Activated CD4-positive, CD25-positive, alpha-beta regulatory T cell (primary cell): ENCODE measurements around the gene PCBP3.
"Not testable (repeated sequence)": the region's sequence is repeated elsewhere in the genome, so short reads cannot be mapped to it uniquely, and the experiment has no call there.

Experiments used
- DNase-seq, 4 experiments: peaks; one replicate each; lab custom pipeline; 2025; lab: John Stamatoyannopoulos, UW

The PCBP3 gene

DNA sequence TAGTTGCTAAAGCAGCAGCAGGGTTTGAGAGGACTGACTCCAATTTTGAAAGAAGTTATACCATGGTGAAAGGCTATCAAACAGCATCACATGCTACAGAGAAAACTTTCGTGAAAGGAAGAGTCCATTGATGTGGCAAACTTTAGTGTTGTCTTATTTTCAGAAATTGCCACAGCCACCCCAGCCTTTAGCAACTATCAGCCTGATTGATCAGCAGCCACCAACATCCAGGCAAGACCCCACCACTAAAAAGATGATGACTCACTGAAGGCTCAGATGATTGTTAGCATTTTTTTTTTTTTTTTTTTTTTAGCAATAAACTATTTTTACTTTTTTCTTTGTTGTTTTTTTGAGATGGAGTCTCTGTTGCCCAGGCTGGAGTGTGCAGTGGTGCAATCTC lies 35.3 kb downstream of the PCBP3 start:
- not testable (repeated sequence) for DNase-seq

DNA sequence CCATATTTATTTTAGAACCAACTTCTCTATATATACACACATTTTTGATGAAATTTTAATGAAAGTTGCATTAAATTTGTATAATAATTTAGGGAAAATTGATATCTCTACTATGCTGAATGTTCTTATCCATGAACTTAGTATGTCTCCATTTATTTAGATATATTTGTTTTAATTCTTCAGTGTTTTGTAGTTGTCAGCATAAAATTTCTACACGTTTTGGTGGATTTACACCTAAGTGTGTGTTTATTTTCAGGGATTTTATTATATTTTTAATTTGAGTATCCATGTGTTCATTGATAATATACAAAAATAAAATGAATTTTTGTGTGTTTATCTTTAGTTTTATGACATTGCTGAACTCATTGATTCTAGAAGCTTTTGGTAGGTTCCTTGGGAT lies 36.7 kb downstream of the PCBP3 start:
- DNase-seq: no peak

- no peak for DNase-seq
Measured at GRCh38 chr21:45695086-45695485, 51.6 kb downstream of the PCBP3 start.

- DNase-seq: no peak
Measured at GRCh38 chr21:45698493-45699184, 55.1 kb downstream of the PCBP3 start.

GRCh38 chr21:45699251-45699942 lies 55.9 kb downstream of the PCBP3 start:
- no peak for DNase-seq

DNA sequence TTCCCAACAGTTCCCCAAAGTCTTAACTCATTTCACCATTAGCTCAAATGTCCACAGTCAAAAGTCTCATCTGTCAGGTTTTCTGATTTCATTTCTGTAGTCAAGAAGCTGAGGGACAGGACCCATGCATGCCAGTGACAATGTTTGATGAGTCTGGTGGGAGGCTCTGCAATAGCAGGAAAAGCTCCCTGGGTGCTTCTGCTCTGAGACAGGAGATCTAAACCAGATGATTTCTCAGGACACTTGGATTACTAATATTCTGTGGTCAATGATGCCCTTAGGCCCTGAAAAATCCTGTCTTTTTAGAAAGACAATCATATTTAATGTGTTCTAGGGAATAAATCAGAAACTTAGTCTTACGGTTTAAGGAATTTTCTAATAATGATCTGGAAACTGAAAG lies 56.4 kb downstream of the PCBP3 start:
- DNase-seq: no peak

DNA sequence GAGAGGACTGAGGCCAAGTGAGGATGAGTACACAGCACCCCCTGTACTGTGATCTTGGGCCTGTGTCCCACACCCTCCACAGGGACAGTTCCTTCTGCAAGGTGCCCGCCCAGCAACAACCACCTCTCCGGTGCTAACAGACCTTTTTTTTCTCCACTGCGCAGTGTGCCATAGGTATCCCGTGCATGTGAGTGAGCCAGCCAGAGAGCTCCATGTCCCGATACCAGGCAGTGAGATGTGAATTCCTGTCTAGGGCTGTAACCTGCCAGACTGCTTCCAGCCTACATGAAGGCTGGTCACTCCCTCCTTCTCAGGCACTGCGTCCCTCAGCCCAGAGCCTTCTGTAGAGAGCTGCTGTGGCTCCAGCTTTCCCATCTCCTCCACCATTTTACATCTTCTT lies 56.9 kb downstream of the PCBP3 start:
- DNase-seq: no peak

GRCh38 chr21:45704311-45705108 lies 61.0 kb downstream of the PCBP3 start:
- no peak for DNase-seq

- DNase-seq: no peak
Measured at GRCh38 chr21:45706299-45706698, 62.8 kb downstream of the PCBP3 start.

DNA sequence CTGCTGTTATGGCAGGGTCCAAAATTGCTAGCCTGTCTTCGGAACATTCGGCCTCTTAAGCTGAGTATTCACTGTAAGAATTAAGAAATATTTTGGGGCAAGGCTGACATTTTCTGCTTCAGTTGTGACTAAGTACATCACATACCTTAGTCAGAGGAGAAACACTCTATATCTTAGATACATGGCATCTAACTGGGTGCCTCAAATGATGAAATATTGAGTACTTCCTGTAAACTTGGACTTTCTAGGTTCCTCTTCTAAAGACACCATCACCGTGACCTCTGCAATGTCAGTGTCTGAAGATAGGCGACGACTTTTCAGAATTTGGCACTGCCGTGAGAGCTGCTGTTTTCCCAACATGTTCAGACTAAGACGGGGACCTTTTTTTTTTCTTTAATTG lies 65.6 kb downstream of the PCBP3 start:
- DNase-seq: no peak

GRCh38 chr21:45709696-45710268 lies 66.3 kb downstream of the PCBP3 start:
- no peak for DNase-seq

GRCh38 chr21:45710306-45710705 lies 66.8 kb downstream of the PCBP3 start:
- DNase-seq: not testable (repeated sequence)

DNA sequence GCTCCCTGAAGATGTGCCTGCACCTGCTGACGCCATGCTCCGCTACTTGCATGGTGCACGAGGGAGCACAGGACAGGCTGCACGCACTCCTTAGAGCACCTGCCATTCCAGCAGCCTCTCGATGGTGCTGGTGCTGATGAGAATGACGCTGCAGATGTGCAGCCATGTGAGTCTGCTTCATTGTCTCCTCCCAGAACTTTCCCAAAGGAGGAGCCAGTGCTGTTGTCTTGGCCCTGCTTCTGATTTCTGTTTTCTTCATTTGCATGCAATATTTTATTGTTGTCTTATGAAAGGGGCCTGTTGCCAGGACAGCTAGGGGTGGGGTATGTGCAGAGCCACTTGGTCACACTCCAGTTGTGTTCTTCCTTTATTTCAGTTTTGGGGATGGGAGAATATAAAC lies 70.1 kb downstream of the PCBP3 start:
- DNase-seq: no peak

DNA sequence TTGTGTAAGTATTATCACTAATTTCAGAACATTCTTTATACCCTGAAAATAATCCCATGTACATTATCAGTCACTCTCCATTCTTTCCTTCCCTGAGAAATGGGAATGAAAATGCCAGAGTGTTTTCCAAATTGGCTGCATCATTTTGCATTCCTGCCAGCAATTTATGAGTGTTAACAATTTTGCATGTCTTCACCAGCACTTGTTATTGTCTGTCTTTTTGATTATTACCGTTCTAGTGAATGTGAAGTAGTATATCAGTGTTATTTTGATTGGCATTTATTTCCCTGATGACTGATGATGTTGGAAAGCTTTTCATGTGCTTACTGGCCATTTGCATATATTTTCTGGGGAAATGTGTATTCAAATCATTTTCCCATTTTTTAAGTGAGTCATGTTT lies 71.9 kb downstream of the PCBP3 start:
- no peak for DNase-seq

GRCh38 chr21:45718413-45718812 lies 74.9 kb downstream of the PCBP3 start:
- no peak for DNase-seq

DNA sequence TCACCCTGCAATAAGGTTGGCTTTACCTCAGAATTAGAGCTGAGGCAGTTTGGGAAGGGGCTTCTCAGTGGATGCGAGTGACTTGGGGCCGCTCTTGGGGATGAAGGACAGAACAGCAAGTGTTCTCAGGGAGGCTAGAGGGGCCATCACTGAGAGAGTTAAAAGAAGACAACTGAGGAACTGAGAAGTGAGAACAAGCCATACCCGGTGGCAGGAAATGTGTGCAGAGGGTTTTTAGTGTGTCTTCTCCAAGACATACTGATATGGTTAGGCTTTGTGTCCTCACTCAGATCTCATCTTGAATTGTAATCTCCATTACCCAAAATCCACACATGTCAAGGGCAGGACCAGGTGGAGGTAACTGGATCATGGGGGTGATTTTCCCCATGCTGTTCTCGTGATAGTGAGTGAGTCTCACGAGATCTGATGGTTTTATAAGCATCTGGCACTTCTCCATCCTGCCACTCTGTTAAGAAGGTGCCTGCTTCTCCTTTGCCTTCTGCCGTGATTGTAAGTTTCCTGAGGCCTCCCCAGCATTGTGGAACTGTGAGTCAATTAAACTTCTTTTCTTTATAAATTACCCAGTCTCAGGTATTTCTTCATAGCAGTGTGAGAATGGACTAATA lies 75.8 kb downstream of the PCBP3 start:
- DNase-seq: no peak

- not testable (repeated sequence) for DNase-seq
Measured at GRCh38 chr21:45720204-45720603, 76.7 kb downstream of the PCBP3 start.

GRCh38 chr21:45721671-45722070 lies 78.1 kb downstream of the PCBP3 start:
- no peak for DNase-seq

- DNase-seq: no peak
Measured at GRCh38 chr21:45723049-45723958, 79.8 kb downstream of the PCBP3 start.

GRCh38 chr21:45724345-45724961 lies 80.9 kb downstream of the PCBP3 start:
- DNase-seq: no peak
